GM18511 (cell line): ENCODE results near the gene KCNJ5.
"Not testable (repeated sequence)": the region's sequence is repeated elsewhere in the genome, so short reads cannot be mapped to it uniquely, and the experiment has no call there.

Source experiments
- ATAC-seq: cut with Tn5 transposase; IDR thresholded peaks from one replicate; pipeline ENCODE4 v1.9.1; 2021; ENCODE audit warnings: mild to moderate bottlenecking, moderate library complexity; ENCODE audit not compliant: unreplicated experiment

KCNJ5 gene

GRCh38 chr11:128909438-128910125, 18.4 kb downstream of the KCNJ5 start:
- ATAC-seq: no peak

DNA sequence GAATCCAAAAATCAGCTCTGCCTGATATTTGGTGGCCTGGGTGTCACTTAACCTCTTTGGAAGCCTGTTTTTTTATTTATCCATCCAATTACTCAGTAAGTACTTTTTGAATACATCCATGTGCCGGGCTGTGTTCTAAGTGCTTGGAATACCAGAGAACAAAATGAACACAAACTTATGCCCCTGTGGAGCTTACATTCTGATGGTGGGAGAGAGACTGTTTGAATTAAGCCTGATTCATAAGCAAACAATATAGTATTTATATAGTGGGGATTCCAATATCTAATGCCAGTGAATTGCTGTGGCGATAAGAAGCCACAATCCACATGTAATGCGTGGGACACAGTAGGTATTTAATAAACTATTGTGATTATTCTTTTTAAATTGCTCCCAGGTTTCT, 19.4 kb downstream of the KCNJ5 start:
- no peak for ATAC-seq

DNA sequence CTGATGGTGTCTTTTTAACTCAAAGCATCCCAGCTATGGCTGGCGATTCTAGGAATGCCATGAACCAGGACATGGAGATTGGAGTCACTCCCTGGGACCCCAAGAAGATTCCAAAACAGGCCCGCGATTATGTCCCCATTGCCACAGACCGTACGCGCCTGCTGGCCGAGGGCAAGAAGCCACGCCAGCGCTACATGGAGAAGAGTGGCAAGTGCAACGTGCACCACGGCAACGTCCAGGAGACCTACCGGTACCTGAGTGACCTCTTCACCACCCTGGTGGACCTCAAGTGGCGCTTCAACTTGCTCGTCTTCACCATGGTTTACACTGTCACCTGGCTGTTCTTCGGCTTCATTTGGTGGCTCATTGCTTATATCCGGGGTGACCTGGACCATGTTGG, 20.1 kb downstream of the KCNJ5 start:
- no peak for ATAC-seq

GRCh38 chr11:128911701-128912100, 20.5 kb downstream of the KCNJ5 start:
- ATAC-seq: no peak

GRCh38 chr11:128913806-128914205, 22.6 kb downstream of the KCNJ5 start:
- ATAC-seq: no peak

- ATAC-seq: no peak
These were observed 23.3 kb downstream of the KCNJ5 start for GRCh38 chr11:128914216-128915148.

DNA sequence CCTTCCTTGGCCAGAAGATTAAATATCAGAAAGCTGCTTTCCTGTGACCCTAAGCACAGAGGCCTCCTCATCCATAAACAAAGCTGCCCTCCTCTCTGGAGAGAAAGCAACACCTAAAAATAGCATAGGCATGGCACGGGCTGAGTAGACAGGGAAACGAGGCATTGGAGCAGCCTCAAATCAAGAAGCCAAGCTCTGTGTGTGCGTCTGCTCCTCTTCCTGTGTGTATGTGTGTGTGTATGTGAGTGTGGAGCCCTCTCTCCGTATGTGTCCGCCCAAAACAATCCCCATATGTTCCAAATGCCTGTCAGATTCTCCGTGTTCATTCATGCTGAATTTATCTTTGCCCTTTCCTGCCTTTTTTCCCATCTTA, 24.0 kb downstream of the KCNJ5 start:
- no peak for ATAC-seq

DNA sequence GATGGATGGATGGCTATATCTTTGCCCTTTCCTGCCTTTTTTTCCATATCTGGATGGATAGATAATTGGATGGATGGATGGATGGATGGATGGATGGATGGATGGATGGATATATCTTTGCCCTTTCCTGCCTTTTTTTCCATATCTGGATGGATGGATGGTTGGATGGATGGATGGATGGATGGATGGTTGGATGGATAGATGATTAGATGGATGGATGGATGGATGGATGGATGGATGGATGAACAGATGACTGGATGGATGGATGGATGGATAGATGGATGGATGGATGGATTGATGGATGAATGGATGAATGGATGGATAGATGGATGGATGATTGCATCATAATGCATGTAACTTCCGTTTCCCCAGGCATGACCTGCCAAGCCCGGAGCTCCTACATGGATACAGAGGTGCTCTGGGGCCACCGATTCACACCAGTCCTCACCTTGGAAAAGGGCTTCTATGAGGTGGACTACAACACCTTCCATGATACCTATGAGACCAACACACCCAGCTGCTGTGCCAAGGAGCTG, 24.9 kb downstream of the KCNJ5 start:
- ATAC-seq: no peak

DNA sequence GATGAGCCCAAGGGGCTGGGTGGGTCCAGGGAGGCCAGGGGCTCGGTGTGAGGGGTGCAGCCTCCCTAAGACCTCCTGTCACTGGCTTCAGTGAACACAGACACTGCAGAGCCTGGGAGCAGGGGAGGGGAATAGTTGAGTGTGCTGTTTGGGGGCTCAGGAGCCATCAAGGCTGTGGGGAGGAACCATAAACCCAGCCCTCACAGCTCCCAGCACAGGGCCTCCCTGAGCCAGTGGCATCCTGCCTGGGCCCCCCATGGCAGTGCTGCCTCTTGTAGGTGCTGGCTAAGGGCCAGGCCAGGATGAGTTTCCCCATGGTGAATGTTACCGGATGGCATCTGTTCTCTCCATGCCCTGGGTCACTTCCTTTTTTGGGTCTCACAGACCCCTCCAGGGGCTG, 25.5 kb downstream of the KCNJ5 start:
- peak; percentile 5 for ATAC-seq

DNA sequence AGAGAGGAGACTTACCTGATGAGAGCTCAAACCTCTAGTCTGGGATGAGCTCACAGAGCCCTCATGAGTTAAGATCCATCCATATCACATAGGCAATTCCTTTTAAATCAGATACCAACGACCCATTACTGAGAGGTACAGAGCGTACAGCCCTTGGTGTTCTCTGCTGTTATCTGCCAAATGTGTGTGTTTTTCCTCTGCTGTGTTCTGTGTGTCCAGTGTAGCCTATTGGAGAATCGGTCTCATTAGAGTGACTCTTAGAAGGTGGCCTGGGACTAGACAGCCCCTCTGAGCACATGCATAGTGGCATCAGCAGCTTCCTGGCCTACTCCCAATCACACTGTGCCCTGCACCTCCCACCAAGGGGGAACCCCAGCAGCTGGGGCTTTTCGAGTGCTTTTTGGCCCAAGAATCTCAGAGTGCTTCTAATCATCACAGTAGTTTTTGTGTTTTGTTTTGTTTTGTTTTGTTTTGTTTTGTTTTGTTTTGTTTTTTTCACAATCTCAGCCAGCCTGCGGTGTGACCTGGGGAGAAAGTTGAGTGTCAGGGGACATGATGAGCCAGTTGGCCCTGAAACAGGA, 26.1 kb downstream of the KCNJ5 start:
- ATAC-seq: peak; percentile 59

DNA sequence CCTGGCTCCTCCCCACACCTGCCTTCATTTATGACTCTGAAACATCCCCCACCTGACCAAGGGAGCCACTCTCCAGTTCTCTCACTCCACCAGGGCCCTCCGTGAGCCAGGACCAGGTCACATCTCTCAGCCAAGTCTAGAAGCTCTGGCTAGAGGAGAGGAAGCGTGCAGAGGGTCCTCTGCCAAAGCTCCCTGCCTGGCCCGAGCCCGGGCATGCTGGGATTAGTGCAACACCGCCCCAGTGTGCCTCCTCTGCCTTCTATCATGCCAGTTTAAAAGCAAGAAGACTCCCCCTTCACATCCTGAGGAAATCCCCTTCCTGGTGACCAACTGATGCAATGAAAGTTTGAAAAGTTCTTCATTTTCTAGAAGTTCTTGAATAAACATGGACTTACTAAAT, 28.1 kb downstream of the KCNJ5 start:
- ATAC-seq: no peak

DNA sequence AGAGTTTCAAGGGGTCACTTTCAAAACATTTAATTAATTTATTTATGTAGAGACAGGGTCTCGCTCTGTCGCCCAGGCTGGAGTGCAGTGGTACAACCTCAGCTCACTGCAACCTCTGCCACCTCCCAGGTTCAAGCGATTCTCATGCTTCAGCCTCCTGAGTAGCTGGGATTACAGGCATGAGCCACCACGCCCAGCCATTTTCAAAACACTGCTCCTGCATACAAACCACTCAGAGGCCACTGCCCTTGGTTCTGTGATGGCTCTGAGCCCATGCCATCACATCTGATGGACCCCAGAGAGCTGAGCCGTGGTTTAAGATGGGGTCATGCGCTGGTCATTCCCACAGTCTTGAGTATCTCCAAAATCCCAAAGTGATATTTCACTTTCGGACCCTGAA, 28.5 kb downstream of the KCNJ5 start:
- ATAC-seq: not testable (repeated sequence)

DNA sequence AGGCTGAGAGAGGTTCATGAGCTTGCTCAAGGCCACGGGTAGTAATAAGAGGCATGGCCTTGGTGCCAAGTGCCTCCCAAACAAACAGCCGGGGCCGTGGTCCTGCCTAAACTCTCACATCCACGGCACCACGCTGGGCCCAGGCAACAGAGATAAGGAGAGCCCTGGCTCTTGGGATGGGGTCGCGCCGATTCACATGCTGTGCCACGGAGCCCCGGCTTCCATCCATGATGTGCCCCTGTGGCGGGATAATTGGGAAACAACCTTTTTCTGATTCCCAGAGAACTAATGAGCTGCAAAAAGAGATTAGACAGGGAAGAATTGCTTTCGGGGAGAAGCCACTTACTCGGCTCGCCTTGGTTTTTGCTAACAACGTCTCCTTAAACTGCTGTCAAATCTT, 29.5 kb downstream of the KCNJ5 start:
- no peak for ATAC-seq

GRCh38 chr11:128921793-128922192, 30.6 kb downstream of the KCNJ5 start:
- ATAC-seq: no peak

- no peak for ATAC-seq
These were observed 32.9 kb downstream of the KCNJ5 start for GRCh38 chr11:128924104-128924503.

- ATAC-seq: no peak
These were observed 33.5 kb downstream of the KCNJ5 start for GRCh38 chr11:128924510-128925249.

DNA sequence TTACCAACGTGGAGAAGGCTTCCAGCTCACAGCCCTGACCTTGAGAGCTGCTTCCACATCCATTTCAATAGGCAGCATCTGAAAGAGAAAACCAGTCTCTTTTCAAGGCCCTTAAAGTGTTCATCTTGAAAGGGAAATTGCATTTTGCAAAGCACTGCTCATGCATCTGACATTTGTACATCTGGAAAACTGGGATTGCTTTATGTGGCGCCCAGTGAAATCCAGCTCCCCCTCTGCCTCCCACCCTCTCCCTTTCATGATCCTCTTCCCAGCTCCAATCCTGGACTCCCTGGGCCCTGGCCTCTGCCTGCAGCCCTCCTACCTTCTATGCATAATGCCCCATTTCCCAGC, 34.1 kb downstream of the KCNJ5 start:
- ATAC-seq: no peak

GRCh38 chr11:128926000-128926399, 34.8 kb downstream of the KCNJ5 start:
- no peak for ATAC-seq

- no peak for ATAC-seq
These were observed 35.4 kb downstream of the KCNJ5 start for GRCh38 chr11:128926437-128927107.

- no peak for ATAC-seq
These were observed 35.9 kb downstream of the KCNJ5 start for GRCh38 chr11:128927108-128927461.
